ENCODE data around the gene PHLDB1. TPM values are rescaled to one million over a fixed set of nuclear protein-coding genes. Genes with fewer than 3 reads are reported as not detected.
"Not testable (repeated sequence)": the region's sequence is repeated elsewhere in the genome, so short reads cannot be mapped to it uniquely, and the experiment has no call there.

The PHLDB1 gene
- total and polyA plus RNA-seq, 11 donors, result 86.0 to 129 (median 113) TPM

DNA sequence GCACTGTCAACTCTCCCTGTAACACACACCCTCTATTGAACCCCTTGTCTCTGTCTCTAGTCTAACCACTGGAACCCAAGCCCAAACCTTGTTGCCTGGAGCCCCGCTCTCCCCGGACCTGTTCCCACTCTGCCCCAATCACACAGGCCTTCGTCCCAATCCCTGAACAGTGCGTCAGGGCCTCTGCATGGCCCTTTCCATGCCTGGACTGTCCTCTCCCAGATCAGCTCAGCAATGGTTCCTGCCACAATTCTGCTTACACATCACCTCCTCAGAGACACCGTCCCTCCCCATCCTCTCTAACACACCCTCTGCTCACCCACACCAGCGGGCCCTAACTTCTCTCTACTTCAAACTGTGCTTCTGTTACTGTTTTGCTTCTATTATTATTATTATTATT is 70.6 kb downstream of the PHLDB1 start:
- H3K36me3 ChIP-seq, result no peaks in the 10 kb centered on the region
- intact Hi-C loops (cut with DNase I), result no loop called here
- WGBS, 4 donors, result 96 to 98% (median 97%) methylated on average over 6 of the region's 6 CpGs
- H3K27ac ChIP-seq, result no peak overlapping the region
- peaks cover 0 to 4% (median 0%) of the 10 kb centered on the region in 12 donors for H3K4me1 ChIP-seq
- no peaks in the 10 kb centered on the region for H3K9me3 ChIP-seq
- ATAC-seq (peak in 1 of 4 donors; percentile 12), DNase-seq (no peak)
- H3K27me3 ChIP-seq, result no peaks in the 10 kb centered on the region
- no peak overlapping the region for H3K4me3 ChIP-seq
- TF ChIP-seq POLR2A (IDR thresholded peaks at IDR 0.05), result no peak
- TF ChIP-seq, protein P1, sequence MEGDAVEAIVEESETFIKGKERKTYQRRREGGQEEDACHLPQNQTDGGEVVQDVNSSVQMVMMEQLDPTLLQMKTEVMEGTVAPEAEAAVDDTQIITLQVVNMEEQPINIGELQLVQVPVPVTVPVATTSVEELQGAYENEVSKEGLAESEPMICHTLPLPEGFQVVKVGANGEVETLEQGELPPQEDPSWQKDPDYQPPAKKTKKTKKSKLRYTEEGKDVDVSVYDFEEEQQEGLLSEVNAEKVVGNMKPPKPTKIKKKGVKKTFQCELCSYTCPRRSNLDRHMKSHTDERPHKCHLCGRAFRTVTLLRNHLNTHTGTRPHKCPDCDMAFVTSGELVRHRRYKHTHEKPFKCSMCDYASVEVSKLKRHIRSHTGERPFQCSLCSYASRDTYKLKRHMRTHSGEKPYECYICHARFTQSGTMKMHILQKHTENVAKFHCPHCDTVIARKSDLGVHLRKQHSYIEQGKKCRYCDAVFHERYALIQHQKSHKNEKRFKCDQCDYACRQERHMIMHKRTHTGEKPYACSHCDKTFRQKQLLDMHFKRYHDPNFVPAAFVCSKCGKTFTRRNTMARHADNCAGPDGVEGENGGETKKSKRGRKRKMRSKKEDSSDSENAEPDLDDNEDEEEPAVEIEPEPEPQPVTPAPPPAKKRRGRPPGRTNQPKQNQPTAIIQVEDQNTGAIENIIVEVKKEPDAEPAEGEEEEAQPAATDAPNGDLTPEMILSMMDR (IDR thresholded peaks at IDR 0.05), result no peak

DNA sequence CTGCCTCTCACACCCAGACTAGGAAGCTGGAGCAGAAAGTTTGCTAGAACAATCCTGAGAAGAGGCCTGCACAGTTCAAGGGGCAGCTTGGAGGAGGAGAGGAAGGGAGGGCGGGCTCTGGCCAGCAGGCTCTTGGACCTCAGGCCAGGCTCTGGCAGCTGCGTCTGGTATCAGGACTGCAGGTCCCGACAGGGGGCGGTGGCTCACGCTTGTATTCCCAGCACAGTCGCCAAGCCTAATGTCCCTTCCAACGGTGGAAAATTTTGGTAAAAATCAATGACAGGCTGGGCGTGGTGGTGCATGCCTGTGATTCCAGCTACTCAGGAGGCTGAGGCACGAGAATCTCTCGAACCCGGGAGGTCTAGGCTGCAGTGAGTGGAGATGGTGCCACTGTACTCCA is 71.5 kb downstream of the PHLDB1 start:
- H3K4me1 ChIP-seq; H3K27ac ChIP-seq; H3K9me3 ChIP-seq; H3K36me3 ChIP-seq; intact Hi-C loops (cut with DNase I); H3K27me3 ChIP-seq; H3K4me3 ChIP-seq: not testable (repeated sequence)
- DNase-seq (peak in 2 of 5 donors; percentile 41 to 65), ATAC-seq (peak; percentile 40 to 75 (median 64))
- 35 to 70% (median 46%) methylated on average over 5 to 11 of the region's 11 CpGs for WGBS, 4 donors
- TF ChIP-seq, protein P1 (IDR thresholded peaks at IDR 0.05), result peak in 5 of 12 donors; percentile 8 to 34 (median 23)

DNA sequence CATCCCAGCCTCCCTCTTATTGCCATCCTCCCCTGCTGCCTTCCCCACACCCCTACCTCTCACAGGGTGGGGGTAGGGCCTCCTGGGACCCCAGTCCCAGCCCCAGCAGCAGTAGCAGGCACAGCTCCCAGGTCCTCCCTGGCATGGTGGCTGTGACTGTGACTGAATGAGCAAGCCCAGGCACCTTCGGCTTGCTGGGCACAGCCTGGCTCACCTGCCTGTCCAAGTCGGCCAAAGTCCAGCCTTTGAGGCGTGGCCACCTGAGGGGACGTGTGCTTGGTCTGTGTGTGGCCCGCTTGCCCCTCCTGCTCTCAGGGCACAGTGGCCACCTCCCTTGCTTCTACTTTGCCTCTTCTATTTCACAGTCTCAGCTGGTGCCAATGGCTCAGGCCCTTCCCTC is 72.1 kb downstream of the PHLDB1 start, which contains the start of gene TREH:
Gene TREH (minus strand): TSS at position 168 of the 400 bp plus-strand sequence. CDS start 23 bp downstream, at position 145.
- Histone ChIP-seq H3K27ac (no peak within 1 kb of the TSS), H3K27me3 (no peaks in the 10 kb centered on the region), H3K4me3 (no peak within 1 kb of the TSS), H3K4me1 (peaks cover 0 to 4% (median 0%) of the 10 kb centered on the region in 12 donors), H3K9me3 (no peaks in the 10 kb centered on the region), H3K36me3 (no peaks in the 10 kb centered on the region)
- 81 to 83% (median 82%) methylated on average over 5 of the region's 5 CpGs for WGBS, 4 donors
- intact Hi-C loops (cut with DNase I), result no loop called here
- TF ChIP-seq, protein P1 (IDR thresholded peaks at IDR 0.05), result no peak
- ATAC-seq, result peak in 2 of 4 donors; percentile 32 to 42
- no peak for DNase-seq

DNA sequence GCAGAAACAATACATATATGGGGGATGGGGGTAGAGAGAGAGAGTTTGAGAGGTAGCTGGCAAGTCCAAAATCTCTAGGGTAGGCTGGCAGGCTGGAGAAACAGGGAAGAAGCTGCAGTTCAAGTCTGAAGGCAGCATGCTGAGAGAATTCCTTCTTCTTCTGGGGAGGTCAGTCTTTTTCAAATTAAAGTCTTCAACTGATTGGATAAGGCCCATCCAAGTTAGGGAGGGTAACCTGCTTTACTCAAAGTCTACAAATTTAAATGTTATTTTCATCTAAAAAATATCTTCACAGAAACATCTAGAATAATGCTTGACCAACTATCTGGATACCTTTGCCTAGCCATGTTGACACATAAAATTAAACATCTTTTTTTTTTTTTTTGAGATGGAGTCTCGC is 75.0 kb downstream of the PHLDB1 start:
- no peaks in the 10 kb centered on the region for H3K36me3 ChIP-seq
- WGBS, 4 donors, result 93 to 100% (median 100%) methylated on average over 1 of the region's 1 CpG

DNA sequence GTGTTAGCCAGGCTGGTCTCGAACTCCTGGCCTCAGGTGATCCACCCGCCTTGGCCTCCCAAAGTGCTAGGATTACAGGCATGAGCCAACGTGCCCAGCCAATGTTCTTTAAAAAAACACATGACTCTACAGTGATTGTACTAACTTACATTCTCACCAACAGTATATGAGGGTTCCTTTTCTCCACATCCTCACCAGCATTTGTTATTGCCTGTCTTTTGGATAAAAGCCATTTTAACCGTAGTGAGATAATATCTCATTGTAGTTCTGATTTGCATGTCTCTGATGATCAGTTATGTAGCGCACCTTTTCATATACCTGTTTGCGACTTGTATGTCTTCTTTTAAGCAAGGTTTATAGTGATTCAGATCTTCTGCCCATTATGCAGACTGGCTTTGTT is 75.5 kb downstream of the PHLDB1 start:
- H3K27me3 ChIP-seq; H3K27ac ChIP-seq; H3K9me3 ChIP-seq; H3K4me3 ChIP-seq; ATAC-seq; H3K4me1 ChIP-seq; H3K36me3 ChIP-seq; DNase-seq; intact Hi-C loops (cut with DNase I): not testable (repeated sequence)
- WGBS, 4 donors, result 77 to 81% (median 79%) methylated on average over 6 of the region's 6 CpGs

More for the DNA sequence above, 75.0 kb downstream of the PHLDB1 start:
- no peak overlapping the region for H3K4me3 ChIP-seq
- no peak overlapping the region for H3K27ac ChIP-seq
- intact Hi-C loops (cut with DNase I), result no loop called here
- DNase-seq (no peak), ATAC-seq (no peak)
- peaks cover 0 to 4% (median 0%) of the 10 kb centered on the region in 12 donors for H3K4me1 ChIP-seq
- no peak for TF ChIP-seq POLR2A (IDR thresholded peaks at IDR 0.05)
- TF ChIP-seq, protein P1 (IDR thresholded peaks at IDR 0.05), result no peak
- H3K27me3 ChIP-seq, result no peaks in the 10 kb centered on the region
- no peaks in the 10 kb centered on the region for H3K9me3 ChIP-seq

Measured in heart left ventricle (tissue), 16 donors.